BE2C (cell line): ENCODE measurements around the gene TBATA. TPM values are rescaled to one million over a fixed set of nuclear protein-coding genes. Genes with fewer than 3 reads are reported as not detected.

Source experiments
- DNase-seq: peaks from one replicate; pipeline ENCODE4 v3.0.0-alpha.2; 2020
- H3K27me3 ChIP-seq: fragments of 250-450 bp; sonication (Bioruptor Pico); 2 replicates; pipeline ENCODE4 v1.5.1; 2020; ENCODE audit warnings: mild to moderate bottlenecking
- H3K36me3 ChIP-seq: fragments of 250-450 bp; sonication (Bioruptor Pico); 2 replicates; pipeline ENCODE4 v1.5.1; 2020; ENCODE audit warnings: mild to moderate bottlenecking
- H3K4me1 ChIP-seq: fragments of 250-450 bp; sonication (Bioruptor Pico); 2 replicates; pipeline ENCODE4 v1.5.1; 2020
- H3K4me3 ChIP-seq: 2 replicates; pipeline ENCODE4 v1.5.1; 2011; ENCODE audit warnings: low read depth, low read length
- H3K9me3 ChIP-seq: fragments of 250-450 bp; sonication (Bioruptor Pico); 2 replicates; pipeline ENCODE4 v1.5.1; 2020
- CTCF ChIP-seq: IDR thresholded peaks from 2 replicates; pipeline ENCODE4 v1.5.1; 2012; ENCODE audit warnings: mild to moderate bottlenecking, low read depth, low read length
- polyA plus RNA-seq: library from polyadenylated mRNA; unstranded; fragments of >200 nt; gene quantifications from one replicate; pipeline ENCODE4 v1.2.1, GENCODE V29; 2012; ENCODE audit warnings: low read depth, missing spikeins; ENCODE audit not compliant: insufficient read length, insufficient read depth

TBATA gene
- polyA plus RNA-seq = not detected

- Histone ChIP-seq H3K4me3 (no peak within 1 kb of the TSS), H3K27me3 (no peaks in the 10 kb centered on the region), H3K9me3 (no peaks in the 10 kb centered on the region), H3K4me1 (peaks cover 8% of the 10 kb centered on the region), H3K36me3 (no peaks in the 10 kb centered on the region)
- TF ChIP-seq CTCF = no peak
- DNase-seq = no peak
Measured at GRCh38 chr10:70785190-70785589, at the start of gene TBATA. Gene TBATA (minus strand): TSS chr10:70785377. CDS start chr10:70783379, 1,998 bp downstream.

- no peaks in the 10 kb centered on the region; the same call in 1 of the 2 replicates for H3K9me3 ChIP-seq
- TF ChIP-seq CTCF = no peak
- H3K4me1 ChIP-seq = peaks cover 15% of the 10 kb centered on the region
- H3K4me3 ChIP-seq = no peak overlapping the region
- no peak for DNase-seq
- no peaks in the 10 kb centered on the region for H3K27me3 ChIP-seq
- H3K36me3 ChIP-seq = peaks cover 8% of the 10 kb centered on the region; the same call in 1 of the 2 replicates
Measured at GRCh38 chr10:70834441-70835151, 49.4 kb upstream of the TBATA start.

- Histone ChIP-seq H3K27me3 (no peaks in the 10 kb centered on the region), H3K36me3 (peaks cover 8% of the 10 kb centered on the region; the same call in 1 of the 2 replicates), H3K4me3 (no peak overlapping the region), H3K9me3 (no peaks in the 10 kb centered on the region; the same call in 1 of the 2 replicates), H3K4me1 (peaks cover 15% of the 10 kb centered on the region)
- no peak for TF ChIP-seq CTCF
- DNase-seq = no peak
Measured at GRCh38 chr10:70834021-70834420, 48.8 kb upstream of the TBATA start.

GRCh38 chr10:70833601-70834000, 48.4 kb upstream of the TBATA start:
- no peak overlapping the region for H3K4me3 ChIP-seq
- peaks cover 5% of the 10 kb centered on the region; the same call in 1 of the 2 replicates for H3K36me3 ChIP-seq
- peaks cover 19% of the 10 kb centered on the region for H3K4me1 ChIP-seq
- H3K9me3 ChIP-seq = no peaks in the 10 kb centered on the region; the same call in 1 of the 2 replicates
- no peak for DNase-seq
- TF ChIP-seq CTCF = no peak
- no peaks in the 10 kb centered on the region for H3K27me3 ChIP-seq

GRCh38 chr10:70832852-70833528, 47.8 kb upstream of the TBATA start:
- no peak for DNase-seq
- no peak overlapping the region for H3K4me3 ChIP-seq

More at GRCh38 chr10:70832852-70833528, 47.8 kb upstream of the TBATA start:
- H3K27me3 ChIP-seq = no peaks in the 10 kb centered on the region
- H3K36me3 ChIP-seq = peaks cover 3% of the 10 kb centered on the region; the same call in 1 of the 2 replicates
- H3K4me1 ChIP-seq = peaks cover 19% of the 10 kb centered on the region
- no peaks in the 10 kb centered on the region; the same call in 1 of the 2 replicates for H3K9me3 ChIP-seq
- TF ChIP-seq CTCF = no peak
